H9 (cell line): Measurements from ENCODE around the gene SEMA7A. TPM values are rescaled to one million over a fixed set of nuclear protein-coding genes. Genes with fewer than 3 reads are reported as not detected.

ENCODE experiments used
- DNase-seq: peaks from one replicate; pipeline ENCODE4 v3.0.0-alpha.2; 2017
- H2AFZ ChIP-seq: one replicate; pipeline ENCODE4 v1.6.1; 2013; ENCODE audit warnings: mild to moderate bottlenecking, low read length, control low read depth, moderate library complexity
- H2AK5ac ChIP-seq: 2 replicates; pipeline ENCODE4 v1.6.1; 2013; ENCODE audit warnings: low read length, control low read depth, mixed read lengths; ENCODE audit not compliant: insufficient read length
- H2BK120ac ChIP-seq: one replicate; pipeline ENCODE4 v1.6.1; 2013; ENCODE audit warnings: low read depth, mild to moderate bottlenecking, low read length, control low read depth, inconsistent platforms; ENCODE audit not compliant: poor library complexity, severe bottlenecking
- H2BK12ac ChIP-seq: 2 replicates; pipeline ENCODE4 v1.6.1; 2013; ENCODE audit warnings: low read length, control low read depth, mixed read lengths, low read depth; ENCODE audit not compliant: insufficient read length
- H2BK15ac ChIP-seq: 2 replicates; pipeline ENCODE4 v1.6.1; 2013; ENCODE audit warnings: low read depth, low read length, control low read depth
- H2BK20ac ChIP-seq: one replicate; pipeline ENCODE4 v1.6.1; 2013; ENCODE audit warnings: low read depth, mild to moderate bottlenecking, low read length, control low read depth, inconsistent platforms; ENCODE audit not compliant: poor library complexity, severe bottlenecking
- H2BK5ac ChIP-seq: 2 replicates; pipeline ENCODE4 v1.6.1; 2013; ENCODE audit warnings: low read length, control low read depth, mixed read lengths; ENCODE audit not compliant: insufficient read length
- H3K14ac ChIP-seq: 2 replicates; pipeline ENCODE4 v1.6.1; 2013; ENCODE audit warnings: low read length, control low read depth; ENCODE audit not compliant: insufficient read depth
- H3K18ac ChIP-seq: 2 replicates; pipeline ENCODE4 v1.6.1; 2013; ENCODE audit warnings: low read depth, mild to moderate bottlenecking, mixed read lengths, low read length, control low read depth; ENCODE audit not compliant: insufficient read length
- H3K23ac ChIP-seq: 2 replicates; pipeline ENCODE4 v1.6.1; 2013; ENCODE audit warnings: low read length, control low read depth, mixed read lengths, low read depth; ENCODE audit not compliant: insufficient read length
- H3K23me2 ChIP-seq: 2 replicates; pipeline ENCODE4 v1.6.1; 2013; ENCODE audit warnings: low read depth, mild to moderate bottlenecking, mixed read lengths, low read length, control low read depth; ENCODE audit not compliant: insufficient read length, poor library complexity, severe bottlenecking
- H3K27ac ChIP-seq: 2 replicates; pipeline ENCODE4 v1.5.1; 2013; ENCODE audit warnings: low read length, control low read depth, mixed read lengths, low read depth; ENCODE audit not compliant: insufficient read length
- H3K27me3 ChIP-seq: 2 replicates; pipeline ENCODE4 v1.6.1; 2013; ENCODE audit warnings: low read length, control low read depth, inconsistent platforms; ENCODE audit not compliant: insufficient read depth
- H3K4ac ChIP-seq: 2 replicates; pipeline ENCODE4 v1.6.1; 2013; ENCODE audit warnings: low read depth, mild to moderate bottlenecking, control low read depth, inconsistent platforms, low read length, moderate library complexity
- H3K4me1 ChIP-seq: 2 replicates; pipeline ENCODE4 v1.6.1; 2013; ENCODE audit warnings: low read length, control low read depth, inconsistent platforms; ENCODE audit not compliant: insufficient read depth
- H3K4me2 ChIP-seq: 2 replicates; pipeline ENCODE4 v1.6.1; 2013; ENCODE audit warnings: low read length, control low read depth, mixed read lengths; ENCODE audit not compliant: insufficient read length, insufficient read depth
- H3K56ac ChIP-seq: 2 replicates; pipeline ENCODE4 v1.6.1; 2013; ENCODE audit warnings: low read depth, mild to moderate bottlenecking, mixed read lengths, low read length, control low read depth; ENCODE audit not compliant: insufficient read length
- H3K79me1 ChIP-seq: 2 replicates; pipeline ENCODE4 v1.6.1; 2013; ENCODE audit warnings: low read depth, mild to moderate bottlenecking, moderate library complexity, low read length, control low read depth, inconsistent platforms; ENCODE audit not compliant: insufficient read depth, poor library complexity, severe bottlenecking
- H3K79me2 ChIP-seq: 2 replicates; pipeline ENCODE4 v1.6.1; 2013; ENCODE audit warnings: low read length, control low read depth, inconsistent platforms; ENCODE audit not compliant: insufficient read depth
- H3K9ac ChIP-seq: 2 replicates; pipeline ENCODE4 v1.6.1; 2013; ENCODE audit warnings: low read length, control low read depth, mixed read lengths; ENCODE audit not compliant: insufficient read length; ENCODE audit errors: extremely low read depth
- H3K9me3 ChIP-seq: one replicate; pipeline ENCODE4 v1.6.1; 2013; ENCODE audit warnings: low read depth, low read length, inconsistent platforms; ENCODE audit not compliant: control insufficient read depth
- H3T11ph ChIP-seq: one replicate; pipeline ENCODE4 v1.6.1; 2013; ENCODE audit warnings: mild to moderate bottlenecking, low read length, control low read depth, inconsistent platforms
- H4K20me1 ChIP-seq: one replicate; pipeline ENCODE4 v1.6.1; 2013; ENCODE audit not compliant: control insufficient read depth, insufficient read length, insufficient read depth
- H4K5ac ChIP-seq: 2 replicates; pipeline ENCODE4 v1.6.1; 2013; ENCODE audit warnings: low read depth, mild to moderate bottlenecking, mixed read lengths, low read length, control low read depth; ENCODE audit not compliant: insufficient read length
- H4K8ac ChIP-seq: replicated peaks from 2 replicates; pipeline ENCODE4 v1.6.1; 2013; ENCODE audit warnings: low read length, control low read depth, mixed read lengths, low read depth; ENCODE audit not compliant: insufficient read length
- H4K91ac ChIP-seq: 2 replicates; pipeline ENCODE4 v1.6.1; 2013; ENCODE audit warnings: low read depth, mild to moderate bottlenecking, moderate library complexity, mixed read lengths, low read length, control low read depth; ENCODE audit not compliant: insufficient read length
- H3K27ac Mint-ChIP-seq, 3 experiments: 2 replicates in 2 of 3; 3 replicates in 1 of 3; pipeline ENCODE4 v1.8.0; 2020 to 2021; ENCODE audit warnings: mixed read lengths in 3 of 3, mild to moderate bottlenecking in 1 of 3, moderate library complexity in 1 of 3
- H3K27me3 Mint-ChIP-seq: 2 replicates; pipeline ENCODE4 v1.8.0; 2021; ENCODE audit warnings: low read depth, mild to moderate bottlenecking, moderate library complexity, mixed read lengths
- H3K36me3 Mint-ChIP-seq, 3 experiments: 2 replicates in 2 of 3; 3 replicates in 1 of 3; pipeline ENCODE4 v1.8.0; 2020 to 2021; ENCODE audit warnings: low read depth in 3 of 3, mixed read lengths in 3 of 3; ENCODE audit not compliant: insufficient read depth in 1 of 3
- H3K4me1 Mint-ChIP-seq, 2 experiments: 2 replicates each; pipeline ENCODE4 v1.8.0; 2020; ENCODE audit warnings: mixed read lengths in 2 of 2
- H3K4me3 Mint-ChIP-seq, 2 experiments: 2 replicates in 1 of 2; 3 replicates in 1 of 2; pipeline ENCODE4 v1.8.0; 2020 to 2021; ENCODE audit warnings: mild to moderate bottlenecking in 2 of 2, mixed read lengths in 2 of 2, moderate library complexity in 1 of 2
- H3K9me3 Mint-ChIP-seq, 2 experiments: 2 replicates in 1 of 2; 3 replicates in 1 of 2; pipeline ENCODE4 v1.8.0; 2020; ENCODE audit warnings: mild to moderate bottlenecking in 2 of 2, mixed read lengths in 2 of 2, moderate library complexity in 1 of 2
- WGBS: extraction: QIAGEN DNeasy Blood & Tissue Kit; methylation state at CpG from one replicate; pipeline ENCODE4 v1.1.7; 2013; ENCODE audit warnings: missing lambda C conversion rate, low lambda C conversion rate, mixed read lengths; ENCODE audit not compliant: insufficient read length; ENCODE audit errors: extremely low coverage; 5-methylcytosine and 5-hydroxymethylcytosine counted together
- total RNA-seq: library from RNA; stranded (reverse); gene quantifications from 2 replicates; pipeline ENCODE4 v1.2.1, GENCODE V29; 2021
- TF ChIP-seq, protein P1 (sequence below): fragments of 200-600 bp; sonication (generic); conservative IDR thresholded peaks from 3 replicates; pipeline ENCODE4 v1.8.0; 2021; ENCODE audit warnings: antibody characterized with exemption, mild to moderate bottlenecking

SEMA7A gene
- total RNA-seq, 1 experiment from 2014 or later, result 5.7 TPM

DNA sequence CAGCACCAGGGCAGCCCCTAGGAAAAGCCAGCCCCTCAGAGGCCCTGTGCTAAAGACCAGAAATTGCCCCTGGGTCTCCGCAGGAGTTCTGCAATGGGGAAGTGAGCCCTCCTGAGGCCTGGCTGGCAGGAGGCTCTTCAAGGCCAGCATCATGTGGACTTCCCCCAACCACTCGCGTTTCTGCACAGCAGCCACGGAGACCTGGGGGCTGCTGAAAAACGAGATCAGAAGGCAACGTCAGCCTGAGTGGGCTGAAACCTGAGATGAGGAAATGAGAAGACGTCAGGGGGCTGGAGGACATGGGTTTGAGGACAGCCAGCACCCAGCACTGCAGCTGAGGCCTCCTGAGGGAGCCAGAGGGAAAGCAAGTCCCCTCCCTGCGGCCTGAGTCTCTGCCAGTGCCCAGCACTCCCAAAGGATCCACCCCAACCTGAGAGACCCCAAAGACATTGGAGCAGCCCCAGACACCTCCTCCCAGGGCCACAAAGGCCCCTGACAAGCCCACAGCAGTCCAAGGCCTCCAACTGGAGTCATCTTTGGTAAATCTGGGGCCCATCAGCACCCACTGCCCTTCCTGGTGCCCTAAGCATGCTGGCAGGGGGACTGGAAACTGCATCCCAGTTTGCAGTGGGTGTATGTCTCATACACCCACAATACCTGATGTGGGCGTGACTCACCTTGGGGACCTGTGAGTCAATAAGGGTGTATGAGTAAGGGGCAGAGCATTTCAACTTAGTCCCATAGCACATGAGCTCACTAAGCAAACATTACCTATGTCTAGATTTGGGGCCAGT, 37.1 kb downstream of the SEMA7A start:
- Histone ChIP-seq H3K9ac (no peak overlapping the region), H3K4me2 (no peak overlapping the region), H3K79me2 (no peaks in the 10 kb centered on the region), H3K23ac (no peak overlapping the region), H4K20me1 (no peaks in the 10 kb centered on the region), H3K27me3 (no peaks in the 10 kb centered on the region), H2BK12ac (no peak overlapping the region), H3K4me1 (peaks cover 5% of the 10 kb centered on the region; the same call in 1 of the 2 replicates), H2AK5ac (no peak overlapping the region), H3K79me1 (no peaks in the 10 kb centered on the region), H3T11ph (no peak overlapping the region), H3K14ac (no peak overlapping the region), H2BK5ac (no peak overlapping the region), H3K23me2 (no peaks in the 10 kb centered on the region), H2AFZ (no peak overlapping the region), H3K18ac (no peak overlapping the region), H2BK15ac (no peak overlapping the region), H3K4ac (no peak overlapping the region), H3K56ac (no peak overlapping the region), H4K8ac (no peak overlapping the region), H4K91ac (no peak overlapping the region), H4K5ac (no peak overlapping the region), H3K9me3 (no peaks in the 10 kb centered on the region), H3K27ac (no peak overlapping the region), H2BK120ac (no peak overlapping the region), H2BK20ac (no peak overlapping the region)
- TF ChIP-seq, protein P1, sequence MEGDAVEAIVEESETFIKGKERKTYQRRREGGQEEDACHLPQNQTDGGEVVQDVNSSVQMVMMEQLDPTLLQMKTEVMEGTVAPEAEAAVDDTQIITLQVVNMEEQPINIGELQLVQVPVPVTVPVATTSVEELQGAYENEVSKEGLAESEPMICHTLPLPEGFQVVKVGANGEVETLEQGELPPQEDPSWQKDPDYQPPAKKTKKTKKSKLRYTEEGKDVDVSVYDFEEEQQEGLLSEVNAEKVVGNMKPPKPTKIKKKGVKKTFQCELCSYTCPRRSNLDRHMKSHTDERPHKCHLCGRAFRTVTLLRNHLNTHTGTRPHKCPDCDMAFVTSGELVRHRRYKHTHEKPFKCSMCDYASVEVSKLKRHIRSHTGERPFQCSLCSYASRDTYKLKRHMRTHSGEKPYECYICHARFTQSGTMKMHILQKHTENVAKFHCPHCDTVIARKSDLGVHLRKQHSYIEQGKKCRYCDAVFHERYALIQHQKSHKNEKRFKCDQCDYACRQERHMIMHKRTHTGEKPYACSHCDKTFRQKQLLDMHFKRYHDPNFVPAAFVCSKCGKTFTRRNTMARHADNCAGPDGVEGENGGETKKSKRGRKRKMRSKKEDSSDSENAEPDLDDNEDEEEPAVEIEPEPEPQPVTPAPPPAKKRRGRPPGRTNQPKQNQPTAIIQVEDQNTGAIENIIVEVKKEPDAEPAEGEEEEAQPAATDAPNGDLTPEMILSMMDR, result no peak
- no peak overlapping the region for H3K4me3 Mint-ChIP-seq
- H3K27me3 Mint-ChIP-seq, result peaks cover 6% of the 10 kb centered on the region
- WGBS, result no CpG with 5 or more reads among the region's 9 CpGs
- H3K27ac Mint-ChIP-seq, result 0 out of 7 replicates have a peak overlapping the region, but pooled peaks of 1 of the 3 experiments have one; percentile 83
- DNase-seq, result no peak
- H3K4me1 Mint-ChIP-seq, result peaks cover 18 to 34% of the 10 kb centered on the region in 2 experiments
- H3K36me3 Mint-ChIP-seq, result no peaks in the 10 kb centered on the region
- no peaks in the 10 kb centered on the region for H3K9me3 Mint-ChIP-seq
